Gastrocnemius medialis (tissue), 4 donors: ENCODE data around the gene PLEKHN1.

ENCODE experiments used
- CTCF ChIP-seq, 5 experiments: fragments of 450-650 bp in 3 of 5; fragments of 200-600 bp in 2 of 5; sonication (generic) in 2 of 5; IDR thresholded peaks in 4 of 5; conservative IDR thresholded peaks in 1 of 5; 1 replicate in 4 of 5; 2 replicates in 1 of 5; pipeline ENCODE4 v1.5.1; 2016 to 2019; ENCODE audit warnings: antibody characterized with exemption in 5 of 5, mild to moderate bottlenecking in 3 of 5, moderate library complexity in 3 of 5
- POLR2A ChIP-seq, 2 donors: fragments of 450-650 bp; IDR thresholded peaks; one replicate each; pipeline ENCODE4 v1.6.1; 2017; ENCODE audit warnings: antibody characterized with exemption in 2 of 2, mild to moderate bottlenecking in 2 of 2, moderate library complexity in 2 of 2

- TF ChIP-seq POLR2A (IDR thresholded peaks at IDR 0.05) (no peak), CTCF (IDR thresholded peaks at IDR 0.05 in 4 of 5, conservative IDR thresholded peaks at IDR 0.05 in 1 of 5) (no peak)
Measured at GRCh38 chr1:920010-920409, 46.3 kb upstream of the PLEKHN1 start.
